ENCODE data around the gene RAB27B. TPM values are rescaled to one million over a fixed set of nuclear protein-coding genes. Genes with fewer than 3 reads are reported as not detected.
"Not testable (repeated sequence)": the region's sequence is repeated elsewhere in the genome, so short reads cannot be mapped to it uniquely, and the experiment has no call there.

Gene RAB27B
- polyA plus RNA-seq, 12 donors = 0.22 to 3.7 (median 0.98) TPM; not detected in 1

DNA sequence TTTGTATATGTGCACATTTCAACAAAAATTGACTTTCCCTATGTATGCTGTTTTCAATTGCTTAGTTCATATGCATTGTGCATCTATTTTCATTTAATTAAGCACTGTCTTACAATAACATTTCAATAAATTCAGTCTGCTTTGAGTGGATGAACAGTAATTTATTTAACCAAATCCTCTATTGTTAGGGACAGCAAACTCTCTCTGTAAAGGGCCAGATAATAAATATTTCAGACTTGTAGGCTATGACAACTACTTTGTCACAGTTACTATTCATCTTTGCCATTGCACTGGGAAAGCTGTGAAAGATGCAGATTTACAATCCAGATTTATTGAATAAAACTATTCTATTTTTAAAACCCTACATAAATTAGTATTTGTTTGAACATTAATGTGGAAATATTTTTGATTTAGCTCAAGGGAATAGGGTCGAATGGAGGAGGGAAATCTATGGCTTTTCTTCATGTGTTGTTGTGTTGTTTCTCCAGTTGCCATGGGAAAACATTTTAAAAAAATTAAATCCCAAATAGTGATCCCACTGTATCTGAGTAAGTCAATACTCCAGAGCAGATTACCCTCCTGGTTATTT is 14.2 kb upstream of the RAB27B start:
- no peak for DNase-seq

DNA sequence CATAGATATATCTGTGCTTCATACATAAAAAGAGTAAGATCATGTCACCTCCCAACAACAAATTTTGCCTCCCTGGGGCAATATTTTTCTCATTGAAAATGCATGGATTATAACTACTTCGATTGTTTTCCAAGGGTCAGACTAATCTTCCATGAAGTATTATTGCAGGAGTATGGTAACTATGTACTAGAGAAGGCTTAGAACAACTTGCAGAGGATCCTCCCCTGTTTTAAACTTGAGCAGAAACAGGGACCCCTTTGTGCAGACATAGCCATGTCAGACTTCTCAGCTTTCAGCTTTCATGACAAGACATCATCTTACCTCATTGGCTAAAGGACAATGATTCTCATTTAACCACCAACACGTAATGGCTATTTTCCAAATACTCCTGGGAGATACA is 13.2 kb upstream of the RAB27B start:
- DNase-seq = no peak

DNA sequence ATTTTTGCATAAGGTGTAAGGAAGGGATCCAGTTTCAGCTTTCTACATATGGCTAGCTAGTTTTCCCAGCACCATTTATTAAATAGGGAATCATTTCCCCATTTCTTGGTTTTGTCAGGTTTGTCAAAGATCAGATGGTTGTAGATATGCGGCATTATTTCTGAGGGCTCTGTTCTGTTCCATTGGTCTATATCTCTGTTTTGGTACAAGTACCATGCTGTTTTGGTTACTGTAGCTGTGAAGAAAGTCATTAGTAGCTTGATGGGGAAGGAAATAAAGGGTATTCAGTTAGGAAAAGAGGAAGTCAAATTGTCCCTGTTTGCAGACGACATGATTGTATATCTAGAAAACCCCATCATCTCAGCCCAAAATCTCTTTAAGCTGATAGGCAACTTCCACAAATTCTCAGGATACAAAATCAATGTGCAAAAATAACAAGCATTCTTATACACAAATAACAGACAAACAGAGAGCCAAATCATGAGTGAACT is 7.4 kb upstream of the RAB27B start:
- DNase-seq = not testable (repeated sequence)

DNA sequence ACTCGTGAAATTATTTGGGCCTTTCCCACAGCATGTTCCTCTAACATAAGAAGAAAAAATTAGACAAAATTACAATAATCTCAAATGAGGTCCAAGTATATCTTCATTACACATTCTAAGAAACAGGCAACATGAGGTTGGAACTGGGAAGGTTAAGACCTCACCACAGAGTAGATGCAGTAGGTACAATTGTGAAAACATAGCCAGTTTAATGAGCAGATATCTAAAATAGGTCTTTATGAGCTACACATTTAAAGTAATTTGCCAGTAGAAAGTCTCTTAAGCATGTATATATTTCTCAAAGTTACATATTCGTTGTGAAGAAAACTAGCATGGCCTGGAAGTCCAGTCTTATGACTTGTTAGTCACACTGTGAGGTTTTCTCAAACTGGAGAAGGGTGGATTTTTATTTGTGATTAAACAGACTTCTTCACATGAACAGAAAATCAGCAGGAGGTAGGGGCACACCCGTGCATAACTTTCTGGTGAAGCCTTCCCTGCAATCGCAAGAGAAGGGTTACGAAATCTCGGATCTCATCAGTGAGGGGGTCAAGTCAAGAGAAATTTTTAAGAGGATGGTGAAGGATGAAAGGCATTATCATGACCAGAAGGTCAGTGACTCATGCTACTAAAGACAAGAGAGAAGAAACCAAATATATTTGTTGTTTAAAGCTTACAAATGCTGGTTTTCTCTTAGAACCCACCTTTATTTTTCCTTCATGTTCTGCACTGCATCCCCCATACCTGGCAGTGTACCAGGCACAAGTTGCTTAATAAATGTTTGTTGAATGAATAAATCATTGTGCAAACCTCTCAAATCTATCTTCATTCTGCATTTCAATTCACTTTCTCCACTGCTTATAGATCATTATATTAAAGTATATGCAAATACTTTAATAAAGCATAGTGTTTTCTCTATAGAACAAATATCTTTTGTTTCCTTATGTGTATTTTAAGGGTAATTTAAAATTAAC is 5.1 kb upstream of the RAB27B start:
- no peak for DNase-seq

DNA sequence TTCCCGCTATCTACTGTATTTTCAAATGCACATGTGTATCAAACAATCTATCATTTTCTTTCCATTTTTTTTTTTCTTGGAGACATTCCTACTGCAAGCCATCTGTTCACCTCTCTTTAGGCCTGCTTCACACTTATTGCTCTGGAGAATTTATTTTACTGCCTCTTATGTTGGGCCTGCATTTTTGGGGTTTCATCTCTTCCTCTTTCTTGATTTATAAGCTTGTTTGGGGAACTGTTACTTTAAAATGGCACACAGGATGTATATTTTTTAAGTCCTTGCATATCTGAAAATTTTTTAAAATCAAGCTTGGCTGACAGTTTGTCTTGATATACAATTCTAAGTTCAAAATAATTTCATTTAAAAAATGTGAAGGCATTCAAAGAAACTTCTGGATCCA is 3.5 kb upstream of the RAB27B start:
- DNase-seq = no peak

DNA sequence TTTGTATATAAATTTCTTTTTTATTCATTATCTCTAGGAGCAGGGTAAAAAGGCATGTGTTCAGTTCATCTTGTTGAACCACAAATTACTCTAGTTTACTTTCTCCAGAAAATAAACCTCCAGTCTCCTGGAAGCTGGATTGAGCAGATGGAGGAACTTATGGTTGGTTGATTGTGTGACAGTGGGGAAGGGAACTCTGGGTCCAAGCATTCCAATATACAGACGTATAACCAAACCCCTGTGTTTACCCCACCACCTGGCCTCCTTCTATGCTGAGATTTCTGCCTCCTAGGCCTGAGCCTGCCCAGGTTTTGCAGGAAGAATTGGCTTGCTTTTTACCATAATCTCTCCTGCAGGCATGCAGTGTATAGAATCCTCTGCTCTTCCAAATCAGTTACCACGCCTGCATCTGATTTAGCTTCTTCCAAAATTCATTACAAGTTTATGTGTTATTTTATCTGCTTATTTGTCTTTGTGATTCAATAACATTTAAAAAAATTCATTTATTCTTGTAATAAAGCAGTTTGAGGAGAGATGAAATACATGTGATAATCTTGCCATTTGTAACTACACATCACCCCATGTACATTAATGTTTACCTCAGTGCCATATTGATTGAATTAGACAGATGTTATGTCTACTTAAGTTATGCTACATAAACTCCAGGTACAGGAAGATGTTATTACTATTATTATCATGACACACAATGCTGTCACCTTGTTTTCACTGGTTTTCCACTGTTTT is 2.5 kb upstream of the RAB27B start:
- DNase-seq = no peak

DNA sequence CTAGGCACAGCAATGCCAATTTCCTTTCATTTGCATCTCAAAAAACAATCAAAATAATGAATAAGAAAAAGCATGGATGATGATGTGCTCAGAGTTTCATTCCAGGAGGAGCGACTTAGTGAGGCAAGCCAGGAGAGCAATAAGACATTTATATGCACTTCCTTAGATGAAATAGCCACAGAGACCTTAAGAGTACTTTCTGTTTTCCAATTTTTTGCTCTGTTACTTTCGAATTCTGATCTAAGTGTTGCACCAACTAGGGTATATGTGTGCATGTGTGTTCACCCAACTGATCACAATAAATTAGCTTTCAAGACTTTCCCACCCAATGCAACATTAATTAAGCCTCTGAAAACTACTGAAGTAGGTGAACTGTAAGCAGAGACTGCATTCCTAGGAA is 709 bp downstream of the RAB27B start:
- DNase-seq = no peak

DNA sequence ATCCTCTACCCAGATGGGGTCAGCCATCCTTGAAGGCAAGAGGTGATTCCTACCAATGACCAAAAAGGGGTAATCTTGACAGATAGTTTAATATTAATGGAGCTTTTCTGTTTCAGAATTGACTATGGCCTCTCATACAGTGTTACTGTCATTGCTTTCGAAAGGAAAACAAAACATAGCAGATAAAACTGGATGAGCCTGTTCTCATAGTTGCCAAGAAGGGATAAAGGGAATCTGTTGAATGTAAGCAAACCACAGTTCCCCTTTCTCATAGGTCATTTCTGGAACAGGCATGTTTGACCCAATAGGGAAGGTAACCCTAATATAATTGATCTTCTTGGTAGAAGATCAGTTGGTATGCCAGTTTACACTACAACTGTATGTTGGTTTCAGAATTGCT is 1.6 kb downstream of the RAB27B start:
- DNase-seq = no peak

DNA sequence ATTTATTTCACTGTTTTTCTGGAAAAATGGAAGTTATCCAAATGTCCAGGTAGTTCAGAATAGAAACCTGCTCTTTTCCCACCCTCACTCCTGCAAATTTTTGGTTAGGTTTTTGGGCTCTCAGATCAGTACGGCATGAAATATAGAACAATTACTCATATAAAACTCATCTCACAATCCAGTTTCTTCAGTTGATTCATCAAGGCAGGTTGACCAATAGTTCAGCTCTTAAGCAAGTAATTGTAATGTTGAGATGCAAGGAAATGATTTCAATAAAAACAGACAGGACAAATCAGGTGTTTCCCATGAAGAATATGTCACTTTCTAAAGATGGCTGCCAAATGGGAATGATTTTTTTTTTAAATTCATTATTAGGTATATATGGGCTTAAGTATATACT is 2.0 kb downstream of the RAB27B start:
- no peak for DNase-seq

DNA sequence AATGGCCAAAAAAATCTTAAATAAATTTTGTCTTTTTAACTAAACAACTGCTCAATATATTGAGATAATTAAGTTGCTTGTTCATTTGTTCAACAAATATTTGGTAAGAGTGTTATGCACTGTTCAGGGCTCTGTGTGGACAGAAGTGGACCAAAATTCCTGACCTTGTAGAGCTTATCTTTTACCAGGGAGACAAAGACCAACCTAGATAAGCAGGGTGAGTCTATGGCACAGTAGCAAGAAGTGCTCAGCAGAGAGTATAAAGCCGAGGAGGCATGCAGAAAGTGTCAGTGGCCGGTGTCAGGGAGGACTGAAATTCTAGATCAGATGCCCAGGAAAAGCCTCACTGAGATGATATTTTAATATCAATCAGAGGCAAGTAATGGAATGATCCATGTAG is 2.6 kb downstream of the RAB27B start:
- DNase-seq = no peak

DNA sequence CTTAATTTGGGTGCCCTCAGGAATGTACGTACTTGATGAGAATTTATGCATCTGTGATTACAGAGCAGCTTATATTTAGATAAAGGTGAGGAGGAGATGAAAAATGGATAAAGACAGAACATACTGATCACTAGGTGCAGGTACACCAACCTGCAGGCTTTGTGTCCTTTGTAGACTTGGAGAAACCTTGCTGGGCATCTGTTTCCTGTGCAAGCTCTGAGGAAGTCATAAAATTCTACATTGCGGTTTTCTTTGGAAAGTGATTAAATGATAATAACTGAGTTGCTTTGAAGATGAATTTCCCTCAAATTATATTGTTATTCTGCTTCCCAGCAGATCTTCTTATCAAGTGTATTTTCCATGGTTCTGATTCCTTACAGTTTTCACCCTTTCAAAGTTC is 7.7 kb downstream of the RAB27B start:
- no peak for DNase-seq

DNA sequence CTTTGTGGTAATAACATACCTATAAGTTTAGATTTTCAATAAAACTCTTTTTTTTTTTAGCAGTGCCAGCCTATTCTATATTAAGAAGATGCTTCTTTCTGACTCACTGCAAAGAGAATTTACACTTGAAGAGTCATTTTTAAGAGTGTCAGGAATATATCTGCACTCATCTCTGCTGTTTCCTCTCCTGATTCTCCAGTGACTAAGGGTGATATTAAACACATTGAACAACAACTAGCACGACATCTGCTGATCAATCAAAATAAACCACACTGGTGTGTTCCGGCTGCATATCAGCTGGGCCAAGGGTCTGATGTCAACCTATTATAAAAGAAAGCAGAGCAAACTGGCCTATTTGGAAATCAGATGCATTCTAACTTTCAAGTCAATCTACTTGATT is 15.0 kb downstream of the RAB27B start:
- DNase-seq = no peak

DNA sequence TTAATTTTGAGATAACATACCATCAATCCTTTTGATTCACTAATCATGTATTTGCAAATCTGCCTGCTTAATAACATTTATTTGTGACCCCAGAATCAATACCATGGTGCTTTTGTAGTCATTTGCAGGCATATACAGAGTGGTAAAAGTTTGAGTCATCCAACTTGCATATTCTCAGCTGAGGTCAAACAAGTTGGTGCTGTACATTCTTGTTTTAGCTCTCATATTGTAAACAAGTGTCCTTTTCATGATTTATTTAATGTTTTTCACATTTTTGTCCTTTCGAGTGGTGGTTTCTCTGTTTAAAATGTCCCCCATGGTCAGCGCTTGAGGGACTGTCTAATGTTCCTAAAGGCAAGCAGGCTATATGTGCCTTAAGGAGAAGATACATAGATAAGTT is 17.5 kb downstream of the RAB27B start:
- DNase-seq = no peak

DNA sequence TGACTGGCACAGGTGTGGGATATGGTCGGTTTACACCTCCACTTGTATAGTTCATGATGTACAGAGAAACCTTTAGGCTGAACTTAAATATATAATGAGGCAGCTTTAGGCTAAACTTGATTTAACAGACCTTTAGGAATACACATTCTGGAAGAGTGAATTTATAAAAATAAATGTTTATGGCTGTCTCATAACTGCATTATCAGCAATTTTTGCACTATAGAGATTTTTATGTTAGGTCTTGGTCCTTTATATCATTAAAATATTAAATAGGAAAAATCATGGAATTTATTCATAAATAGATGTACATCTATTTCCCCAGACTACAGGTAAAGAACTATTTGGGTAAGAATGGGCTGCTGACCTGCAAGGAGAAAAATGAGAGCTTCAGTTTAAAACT is 19.8 kb downstream of the RAB27B start:
- DNase-seq = no peak

DNA sequence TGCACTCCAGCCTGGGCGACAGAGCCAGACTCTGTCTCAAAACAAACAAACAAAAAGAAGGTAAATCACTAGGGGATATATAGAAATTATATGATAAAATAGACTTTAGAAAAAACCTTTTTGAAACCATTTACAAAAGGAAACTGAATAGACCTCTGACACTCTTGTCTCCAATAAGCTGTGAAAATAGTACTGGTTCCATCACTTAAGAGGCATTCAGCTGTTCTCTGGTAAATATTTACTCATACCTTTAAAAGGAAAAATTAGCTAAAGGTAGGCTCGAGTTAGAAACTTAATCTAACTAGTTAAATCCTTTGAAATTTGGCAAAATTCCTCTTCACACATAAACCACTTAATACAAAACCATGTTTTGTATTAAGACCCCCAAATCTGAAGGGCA is 21.4 kb downstream of the RAB27B start:
- no peak for DNase-seq

DNA sequence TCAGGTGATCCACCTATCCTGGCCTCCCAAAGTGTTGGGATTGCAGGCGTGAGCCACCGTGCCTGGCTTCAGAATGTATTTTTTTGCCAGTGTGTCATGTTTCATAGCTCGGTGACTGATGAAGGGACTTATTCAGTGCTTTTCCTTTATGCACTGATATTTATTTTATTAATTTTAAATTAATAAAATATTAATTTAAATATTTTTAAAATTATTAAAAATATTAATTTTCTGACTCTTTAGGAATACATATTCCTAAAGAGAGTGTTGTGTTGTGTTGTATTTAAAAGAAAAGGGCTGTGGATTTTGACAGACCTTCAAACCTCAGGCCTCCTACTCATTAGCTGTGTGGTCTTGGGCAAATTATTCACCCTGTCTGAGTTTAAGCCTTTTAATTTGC is 22.3 kb downstream of the RAB27B start:
- no peak for DNase-seq

DNA sequence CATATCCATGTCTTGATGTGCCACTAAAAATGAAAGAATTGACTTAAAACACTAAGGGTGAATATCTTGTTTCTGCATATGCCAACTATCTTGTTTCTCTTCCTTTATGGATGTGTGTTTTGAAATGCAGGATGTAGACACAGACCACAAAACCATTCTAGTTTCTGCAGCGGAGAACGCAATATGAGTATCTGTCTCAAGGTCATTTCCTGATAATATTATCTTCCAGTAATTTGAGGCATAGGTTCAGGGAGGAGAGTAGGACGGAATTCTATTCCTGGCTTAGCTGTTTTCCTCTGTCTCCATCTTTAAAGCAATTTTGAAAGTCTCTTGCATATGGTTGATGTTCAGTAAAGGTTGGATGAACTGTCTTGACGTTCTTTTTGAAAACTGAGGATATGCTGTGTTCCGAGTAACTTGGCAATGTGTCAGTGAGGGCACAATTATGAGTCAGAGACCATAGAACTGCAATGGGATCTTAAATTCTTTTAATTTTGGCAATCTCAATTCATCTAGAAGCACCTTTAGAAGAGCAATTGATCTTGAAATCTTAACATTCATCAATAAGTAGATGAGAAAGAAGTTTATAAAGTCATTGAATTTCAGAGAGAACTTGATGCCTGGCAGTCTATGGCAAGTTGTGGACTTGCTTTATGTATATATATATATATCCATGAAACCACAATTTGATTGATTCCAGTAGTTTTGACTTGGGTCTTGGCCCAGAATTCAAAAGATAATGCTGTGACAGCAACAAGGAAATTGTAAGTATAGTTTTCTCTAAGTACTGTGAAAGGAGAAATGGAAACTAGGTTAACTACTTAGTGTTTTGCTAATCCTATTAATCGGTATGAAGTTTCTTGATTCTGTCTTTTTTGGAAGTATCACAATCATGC is 24.8 kb downstream of the RAB27B start:
- DNase-seq = no peak

DNA sequence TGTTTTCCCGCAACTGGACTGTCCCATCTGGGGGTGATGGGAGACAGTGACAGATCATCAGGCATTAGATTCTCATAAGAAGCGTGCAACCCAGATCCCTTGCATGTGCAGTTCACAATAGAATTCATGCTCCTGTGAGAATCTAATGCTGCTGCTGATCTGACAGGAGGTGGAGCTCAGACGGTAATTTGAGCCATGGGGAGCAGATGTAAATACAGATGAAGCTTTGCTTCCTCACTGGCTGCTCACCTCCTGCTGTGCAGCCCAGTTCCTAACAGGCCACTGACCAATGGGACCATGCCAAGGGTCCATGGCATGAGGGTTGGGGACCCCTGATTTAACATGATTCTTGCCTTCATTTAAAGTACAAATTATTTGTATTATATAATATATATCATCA is 26.8 kb downstream of the RAB27B start:
- DNase-seq = not testable (repeated sequence)

DNA sequence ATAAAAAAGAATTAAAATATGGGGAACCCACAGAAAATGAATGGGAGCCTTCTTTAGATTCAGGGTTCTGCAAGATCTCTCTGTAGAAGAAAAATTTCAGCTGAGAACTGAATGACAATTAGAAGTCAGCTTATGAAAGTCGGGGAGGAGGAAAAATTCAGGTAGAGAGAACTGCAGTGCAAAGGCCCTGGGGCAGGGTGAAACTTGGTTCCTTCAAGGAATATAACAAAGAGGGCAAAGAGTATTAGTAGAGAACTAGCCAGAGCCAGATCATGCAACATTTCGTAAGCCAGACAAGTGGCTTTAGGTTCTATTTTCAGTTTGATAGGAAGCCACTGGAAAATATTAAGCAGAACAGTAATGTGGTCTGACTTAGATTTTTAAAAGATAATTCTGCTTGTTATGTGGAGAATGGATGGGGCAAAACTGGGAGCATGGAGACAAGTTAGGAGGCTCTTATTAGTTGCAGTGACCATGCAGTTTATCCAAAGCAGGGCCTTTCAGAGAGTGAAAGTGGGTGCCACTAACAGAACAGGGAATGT is 27.9 kb downstream of the RAB27B start:
- DNase-seq = no peak

DNA sequence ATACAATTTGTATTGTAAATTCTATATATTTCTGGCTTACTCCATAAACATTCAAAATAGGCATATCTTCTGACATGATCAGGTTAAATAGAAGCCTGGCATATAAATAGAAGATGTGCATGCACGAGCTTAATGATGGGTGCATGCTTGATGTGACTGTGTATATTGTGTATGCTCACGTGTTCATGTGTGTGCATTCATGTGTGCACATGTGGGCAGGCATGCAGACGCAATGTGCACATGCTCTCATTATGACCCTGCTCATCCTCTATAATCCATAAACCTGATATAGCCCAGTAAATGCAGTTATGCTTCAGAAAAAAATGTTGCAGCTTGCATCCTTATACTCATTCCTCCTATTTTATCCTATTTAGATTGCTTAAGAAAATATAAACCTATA is 29.2 kb downstream of the RAB27B start:
- no peak for DNase-seq

All from muscle of arm (tissue), 12 donors.